K562 (cell line): ENCODE data around the gene KCNH2. TPM values are rescaled to one million over a fixed set of nuclear protein-coding genes. Genes with fewer than 3 reads are reported as not detected.

ENCODE experiments used
- BRD4 ChIP-seq: fragments of 200-600 bp; sonication (generic); IDR thresholded peaks from 2 replicates; pipeline ENCODE4 v1.6.1; 2017; ENCODE audit warnings: inconsistent platforms
- CAMTA2 ChIP-seq: fragments of 250-450 bp; sonication (Bioruptor Pico); conservative IDR thresholded peaks from 2 replicates; pipeline ENCODE4 v1.5.1; 2022
- CLOCK ChIP-seq: fragments of 250-450 bp; sonication (Bioruptor Pico); IDR thresholded peaks from 2 replicates; pipeline ENCODE4 v1.4.0; 2020; ENCODE audit warnings: mild to moderate bottlenecking, moderate library complexity, borderline replicate concordance
- CTCF ChIP-seq, 3 experiments: IDR thresholded peaks in 2 of 3; conservative IDR thresholded peaks in 1 of 3; 2 replicates each; pipeline ENCODE4 v1.5.1; 2011 to 2012; ENCODE audit warnings: low read length in 3 of 3, mild to moderate bottlenecking in 3 of 3, control low read depth in 2 of 3, improper control_type of control experiment in 1 of 3, inconsistent platforms in 1 of 3, low read depth in 1 of 3, mixed read lengths in 1 of 3, moderate library complexity in 1 of 3; ENCODE audit not compliant: insufficient read depth in 2 of 3
- DDX20 ChIP-seq: fragments of 450-650 bp; IDR thresholded peaks from 2 replicates; pipeline ENCODE4 v1.6.1; 2016; ENCODE audit warnings: missing genetic modification characterization, low read depth, mild to moderate bottlenecking, missing compliant biosample characterization, moderate library complexity
- DIDO1 ChIP-seq: fragments of 450-650 bp; IDR thresholded peaks from 2 replicates; pipeline ENCODE4 v1.6.1; 2016; ENCODE audit warnings: low read depth, missing biosample characterization, missing genetic modification characterization
- ELK1 ChIP-seq: sonication (generic); formaldehyde crosslinking; IDR thresholded peaks from 2 replicates; pipeline ENCODE4 v1.8.1; 2022; ENCODE audit warnings: missing genetic modification reagents
- HLTF ChIP-seq: fragments of 450-650 bp; IDR thresholded peaks from 2 replicates; pipeline ENCODE4 v1.6.1; 2016
- HMG20A ChIP-seq: fragments of 450-650 bp; formaldehyde crosslinking; conservative IDR thresholded peaks from 2 replicates; pipeline ENCODE4 v1.4.0; 2020; ENCODE audit warnings: mild to moderate bottlenecking, mixed read lengths
- MXD1 ChIP-seq: fragments of 250-450 bp; sonication (Bioruptor Pico); IDR thresholded peaks from 2 replicates; pipeline ENCODE4 v1.8.0; 2021; ENCODE audit warnings: borderline replicate concordance, mild to moderate bottlenecking, moderate library complexity; ENCODE audit not compliant: poor library complexity, severe bottlenecking
- SIN3A ChIP-seq, 2 experiments: fragments of 150-350 bp in 1 of 2; IDR thresholded peaks; 2 replicates each; pipeline ENCODE4 v1.6.1; 2011 to 2016; ENCODE audit warnings: borderline replicate concordance in 2 of 2, low read depth in 2 of 2, low read length in 2 of 2, mild to moderate bottlenecking in 2 of 2, moderate library complexity in 2 of 2; ENCODE audit not compliant: control insufficient read depth in 1 of 2
- SP2 ChIP-seq: IDR thresholded peaks from 2 replicates; pipeline ENCODE4 v1.6.1; 2011; ENCODE audit warnings: mild to moderate bottlenecking, low read depth, low read length, moderate library complexity; ENCODE audit not compliant: poor library complexity, severe bottlenecking; ENCODE audit errors: extremely low read depth
- TEAD1 ChIP-seq, 2 experiments: fragments of 450-650 bp in 1 of 2; sonication (generic) in 1 of 2; formaldehyde crosslinking; IDR thresholded peaks; 2 replicates each; pipeline versions ENCODE4 v1.4.0 to v1.8.0; 2020 to 2022; ENCODE audit warnings: mild to moderate bottlenecking in 2 of 2, missing genetic modification reagents in 1 of 2
- TEAD2 ChIP-seq: fragments of 450-650 bp; IDR thresholded peaks from 2 replicates; pipeline ENCODE4 v1.6.1; 2016; ENCODE audit warnings: missing genetic modification characterization, control low read depth, missing compliant biosample characterization
- TFAM ChIP-seq: fragments of 250-450 bp; sonication (Bioruptor Pico); conservative IDR thresholded peaks from 2 replicates; pipeline ENCODE4 v1.5.0; 2021; ENCODE audit warnings: mild to moderate bottlenecking, moderate library complexity
- ZBTB43 ChIP-seq: sonication (generic); formaldehyde crosslinking; IDR thresholded peaks from 2 replicates; pipeline ENCODE4 v1.8.0; 2023; ENCODE audit warnings: mild to moderate bottlenecking, missing genetic modification reagents
- ZNF561 ChIP-seq: fragments of 450-650 bp; formaldehyde crosslinking; conservative IDR thresholded peaks from 2 replicates; pipeline ENCODE4 v1.4.0; 2020; ENCODE audit warnings: mild to moderate bottlenecking, moderate library complexity
- ZNF699 ChIP-seq: fragments of 250-450 bp; sonication (Bioruptor Pico); IDR thresholded peaks from 2 replicates; pipeline ENCODE4 v1.8.0; 2021; ENCODE audit warnings: mild to moderate bottlenecking, moderate library complexity; ENCODE audit not compliant: insufficient replicate concordance
- ZNF79 ChIP-seq: fragments of 250-450 bp; sonication (Bioruptor Pico); IDR thresholded peaks from 2 replicates; pipeline ENCODE4 v1.4.0; 2020; ENCODE audit warnings: low read depth, mild to moderate bottlenecking, moderate library complexity
- polyA plus RNA-seq, 8 experiments: library from polyadenylated mRNA; depleted of rRNA in 4 of 8; stranded (reverse) in 5 of 8; unstranded in 3 of 8; fragments of >200 nt; fragmentation: Nextera tagmentation in 2 of 8; fragmentation: Illumina TruSeq in 1 of 8; extraction: Ambion mirVana in 2 of 8; extraction: Trizol in 1 of 8; gene quantifications; 2 replicates each; pipeline versions ENCODE4 v1.2.1 to v1.2.3, GENCODE V29; 2011 to 2014; ENCODE audit warnings: inconsistent platforms in 1 of 8, missing spikeins in 1 of 8
- total RNA-seq, 7 experiments: library from RNA; depleted of rRNA in 6 of 7; stranded (reverse); fragments of >200 nt in 6 of 7; fragmentation: Illumina TruSeq in 2 of 7; extraction: Trizol in 2 of 7; gene quantifications; 2 replicates each; pipeline versions ENCODE4 v1.2.1 to v1.2.3, GENCODE V29; 2011 to 2021; ENCODE audit warnings: low replicate concordance in 1 of 7

The KCNH2 gene
- total and polyA plus RNA-seq, 9 of the 15 experiments (the other 6 are each of a cell fraction or from before 2014, with no cell fraction given), result 18.1 to 368 (median 218) TPM

GRCh38 chr7:150954201-150954985 lies 23.7 kb downstream of the KCNH2 start (continued):
- TF ChIP-seq CLOCK (no peak), HMG20A (CRISPR knock-in tag) (no peak), ZNF561 (no peak), SIN3A (IDR thresholded peaks at IDR 0.05; ENCODE audit: borderline replicate concordance in 2 of 2, control insufficient read depth in 1 of 2, low read depth in 2 of 2, low read length in 2 of 2) (peak; percentile 53 to 70; a peak in 2 of 4 replicates), ELK1 (CRISPR knock-in tag) (no peak), ZNF79 (CRISPR knock-in tag) (no peak), TEAD1 (CRISPR knock-in tag; IDR thresholded peaks at IDR 0.05) (no peak), SP2 (no peak), HLTF (no peak), MXD1 (CRISPR knock-in tag) (no peak), BRD4 (no peak), TEAD2 (tag) (no peak), TFAM (CRISPR knock-in tag) (no peak), CTCF (IDR thresholded peaks at IDR 0.05 in 2 of 3, conservative IDR thresholded peaks at IDR 0.05 in 1 of 3; ENCODE audit: insufficient read depth in 2 of 3, low read depth in 1 of 3, low read length in 3 of 3) (no peak), ZNF699 (CRISPR knock-in tag) (no peak), DIDO1 (tag) (no peak), ZBTB43 (CRISPR knock-in tag) (no peak), DDX20 (tag) (no peak), CAMTA2 (0 out of 2 replicates have a peak, but pooled peaks have one; percentile 69)
